NK-92 treated with Interleukin-12 subunit alpha and Interleukin-12 subunit beta, amount 100 ng/mL, for 24 hours (cell line): ENCODE measurements around the gene FGR.
A peak's percentile ranks its signal among the peaks of the same experiment; 100 is the strongest.

Experiments used
- DNase-seq: peaks from one replicate; lab custom pipeline; 2025; lab: John Stamatoyannopoulos, UW

The FGR gene

DNA sequence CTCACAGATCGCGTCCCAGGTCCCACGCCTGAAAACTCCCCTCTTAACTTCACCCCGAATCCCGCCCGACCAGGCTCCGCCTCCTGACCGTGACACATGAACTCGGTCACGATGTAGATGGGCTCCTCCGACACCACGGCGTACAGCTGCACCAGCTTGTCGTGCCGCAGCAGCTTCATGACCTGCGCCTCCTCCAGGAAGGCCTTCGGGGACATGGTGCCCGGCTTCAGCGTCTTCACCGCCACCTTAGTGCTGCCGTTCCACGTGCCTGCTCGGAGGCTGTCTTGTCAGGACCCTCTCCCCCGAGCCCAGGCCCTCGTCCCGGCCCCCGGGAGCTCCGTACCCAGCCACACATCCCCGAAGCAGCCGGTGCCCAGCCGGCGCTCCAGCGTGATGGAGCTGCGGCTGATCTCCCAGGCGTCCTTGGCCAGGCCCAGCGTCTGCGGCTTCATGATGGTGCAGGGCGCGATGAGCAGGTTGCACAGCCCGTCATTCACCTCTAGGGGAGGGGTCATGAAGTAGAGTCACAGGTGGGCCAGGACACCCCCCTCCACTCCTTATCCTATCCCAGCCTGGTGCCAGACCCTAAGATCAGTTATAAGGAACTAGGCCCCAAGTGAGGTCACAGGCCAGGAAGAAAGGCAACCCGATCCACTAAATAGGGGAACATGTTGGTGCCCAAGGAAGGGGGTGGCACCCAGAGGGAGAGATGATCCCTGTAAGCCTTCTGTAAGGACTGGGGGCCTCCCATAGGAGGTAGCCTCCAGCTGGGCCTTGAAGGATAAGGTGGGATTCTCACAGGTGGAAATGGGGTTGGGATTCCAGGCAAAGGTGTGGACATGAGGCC, 19.4 kb downstream of the FGR start:
- no peak for DNase-seq

DNA sequence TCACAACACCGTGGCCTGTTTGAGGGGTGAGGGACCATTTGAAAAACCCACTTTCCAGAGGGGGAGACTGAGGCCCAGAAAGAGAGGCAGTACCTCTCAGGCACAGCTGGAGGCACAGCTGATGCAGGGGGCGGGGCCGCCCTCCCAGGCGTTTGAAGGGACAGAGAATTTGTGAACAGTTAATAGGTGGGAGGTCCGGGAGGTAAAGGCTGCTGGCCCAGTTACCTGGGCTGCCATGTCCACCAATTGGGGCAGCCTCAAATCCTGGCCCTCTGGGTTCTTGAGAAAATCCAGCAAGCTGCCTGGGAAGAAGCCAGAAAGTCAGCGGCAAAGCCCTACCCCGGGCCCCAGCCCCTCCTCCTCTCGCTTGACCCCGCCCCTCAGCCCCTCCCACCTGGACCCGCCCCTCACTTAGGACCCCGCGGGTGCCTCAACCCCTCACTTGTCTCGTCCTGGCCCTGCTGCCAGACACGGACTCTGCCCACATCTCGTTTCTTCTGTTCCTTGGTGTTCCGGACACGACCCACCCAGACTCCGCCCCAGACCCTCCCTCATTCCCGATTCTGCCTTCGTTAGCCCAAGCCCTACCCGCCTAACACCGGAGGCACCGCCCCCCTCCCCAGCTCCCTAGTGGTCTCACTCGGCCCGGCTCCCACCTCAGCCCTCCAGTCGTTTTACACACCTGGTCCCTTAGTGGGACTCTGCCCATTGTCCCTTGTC, 20.2 kb downstream of the FGR start:
- DNase-seq = no peak

DNA sequence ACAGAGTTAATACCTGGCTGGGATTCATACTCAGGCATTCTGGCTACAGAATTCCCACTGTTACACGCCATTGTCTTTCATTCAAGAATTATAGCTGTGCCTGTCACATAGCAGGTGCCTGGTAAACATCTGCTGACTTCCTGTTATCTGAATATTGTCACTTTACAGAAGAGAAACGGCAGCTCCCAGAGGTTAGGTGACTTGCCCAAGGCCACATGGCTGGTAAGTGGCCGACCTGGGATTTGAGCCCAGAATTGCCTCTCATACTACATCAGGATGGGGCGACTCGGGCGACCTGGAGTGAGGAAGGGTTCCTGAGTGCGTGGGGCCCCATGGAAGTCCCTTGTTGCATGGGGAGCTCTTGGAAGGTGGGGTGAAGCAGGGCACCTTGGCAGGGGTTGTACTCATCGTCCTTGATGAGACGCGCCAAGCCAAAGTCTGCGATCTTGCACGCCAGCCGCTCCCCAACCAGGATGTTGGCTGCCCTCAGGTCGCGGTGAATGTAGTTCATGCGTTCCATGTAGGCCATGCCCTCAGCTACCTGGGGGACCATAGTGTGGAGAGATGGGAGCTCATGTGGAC, 20.9 kb downstream of the FGR start:
- no peak for DNase-seq

DNA sequence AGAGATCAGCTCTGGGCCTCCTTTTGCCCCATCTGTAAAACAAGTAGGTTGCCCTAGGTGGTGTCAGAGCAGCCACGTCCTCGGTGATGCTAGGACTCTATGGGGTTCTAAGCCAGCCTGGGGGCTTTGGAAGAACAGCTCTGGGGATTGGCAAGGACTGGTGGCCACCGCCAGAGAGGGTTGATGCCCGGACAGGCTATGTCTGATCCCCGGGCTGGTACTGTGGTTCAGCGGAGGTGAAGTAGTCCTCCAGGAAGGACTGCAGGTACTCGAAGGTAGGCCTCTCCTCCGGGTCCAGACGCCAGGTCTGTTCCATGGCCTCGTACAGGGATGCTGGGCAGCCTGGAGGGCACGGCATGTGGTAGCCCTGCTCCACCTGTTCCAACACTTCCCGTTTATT, 22.3 kb downstream of the FGR start:
- no peak for DNase-seq

DNA sequence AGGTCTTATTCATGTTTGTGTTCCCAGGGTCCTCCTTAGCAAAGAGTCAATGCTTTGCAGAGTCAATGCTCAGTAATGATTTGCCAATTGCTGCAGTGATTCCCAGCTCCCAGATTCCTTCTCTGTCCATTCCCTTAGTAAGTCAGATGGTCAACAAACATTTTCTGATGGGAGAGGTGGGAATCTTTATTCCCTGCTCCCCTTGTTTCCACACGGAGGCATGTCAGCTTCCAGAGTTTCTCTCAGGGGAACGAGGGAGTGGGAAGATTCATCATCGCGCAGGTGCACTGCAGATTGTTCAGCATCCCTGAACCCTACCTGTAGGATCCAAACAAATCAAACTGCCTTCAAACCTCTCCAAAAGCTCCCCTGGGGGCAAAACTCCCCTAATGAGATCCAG, 23.5 kb downstream of the FGR start:
- DNase-seq = no peak

DNA sequence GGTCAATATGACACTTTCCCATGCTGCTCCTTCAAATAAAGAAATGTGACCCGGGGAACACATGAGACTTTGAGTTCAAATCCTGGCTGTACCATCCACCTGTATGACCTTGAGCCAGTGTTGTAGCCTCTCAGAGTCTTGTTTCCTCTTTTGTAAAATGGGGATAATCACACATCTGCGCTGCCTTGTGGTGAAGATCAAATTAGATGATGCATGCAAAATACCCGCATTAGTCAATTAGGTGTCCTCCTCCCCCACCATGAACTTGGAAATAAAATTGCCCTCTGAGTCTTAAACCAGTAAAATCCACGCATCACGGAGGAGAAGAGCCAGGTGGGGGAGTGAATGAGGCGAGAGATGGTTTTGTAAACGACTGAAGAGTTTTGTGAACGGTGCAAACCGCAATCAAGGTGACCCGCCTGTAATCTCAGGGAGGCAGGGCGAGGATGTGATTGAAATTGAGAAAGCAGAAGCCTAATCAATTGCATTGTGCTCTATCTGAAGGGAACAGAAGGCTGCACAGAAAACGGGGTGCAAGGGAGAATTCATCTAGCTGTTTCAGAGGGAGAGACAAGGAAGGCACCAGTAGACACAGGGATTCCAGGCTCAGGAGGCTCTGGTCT, 25.3 kb downstream of the FGR start:
- DNase-seq = no peak

DNA sequence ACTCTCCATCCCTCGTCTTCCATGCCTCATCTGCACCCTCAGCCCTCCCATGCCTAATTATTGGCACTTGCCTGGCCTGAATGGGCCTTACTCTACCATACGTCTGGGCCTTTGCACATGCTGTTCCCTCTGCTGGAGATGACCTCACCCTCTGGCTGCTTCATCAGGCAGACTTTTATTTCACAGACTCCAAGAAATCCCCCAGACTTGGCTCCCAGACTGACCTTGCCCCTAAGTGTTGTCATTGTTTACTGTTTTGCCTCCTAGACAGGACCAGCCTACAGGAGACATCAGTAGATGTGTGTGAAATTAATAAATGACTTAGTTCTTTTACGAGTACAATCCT, 25.8 kb downstream of the FGR start:
- DNase-seq = peak; percentile 28

DNA sequence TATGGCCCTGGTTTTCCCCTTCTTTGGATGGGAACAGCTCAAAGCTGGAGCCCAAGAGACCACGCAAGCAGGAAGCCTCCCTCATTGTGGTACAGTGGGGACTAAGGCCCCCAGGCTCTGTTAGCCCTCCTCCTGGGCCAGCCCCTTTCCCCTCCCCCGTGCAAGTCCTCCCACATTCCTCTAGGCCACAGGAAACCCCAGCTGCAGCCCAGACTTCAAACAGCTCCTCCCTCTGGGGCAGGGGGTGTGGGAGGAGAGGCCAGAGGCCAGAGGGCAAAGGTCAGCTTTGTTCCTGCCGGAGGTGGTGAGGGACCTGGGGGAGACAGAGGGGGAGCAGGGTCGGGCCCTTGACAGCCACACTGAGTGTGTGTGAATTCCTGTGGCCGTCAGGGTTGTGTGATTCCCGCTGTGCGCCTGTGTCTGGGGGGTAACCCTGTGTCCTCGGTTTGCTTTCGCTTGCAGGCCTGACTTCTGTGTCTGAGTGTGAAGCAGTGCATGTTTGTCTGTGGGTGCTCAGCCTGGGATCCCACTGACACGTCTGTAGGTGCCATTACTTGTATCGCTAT, 27.7 kb downstream of the FGR start:
- DNase-seq = no peak

DNA sequence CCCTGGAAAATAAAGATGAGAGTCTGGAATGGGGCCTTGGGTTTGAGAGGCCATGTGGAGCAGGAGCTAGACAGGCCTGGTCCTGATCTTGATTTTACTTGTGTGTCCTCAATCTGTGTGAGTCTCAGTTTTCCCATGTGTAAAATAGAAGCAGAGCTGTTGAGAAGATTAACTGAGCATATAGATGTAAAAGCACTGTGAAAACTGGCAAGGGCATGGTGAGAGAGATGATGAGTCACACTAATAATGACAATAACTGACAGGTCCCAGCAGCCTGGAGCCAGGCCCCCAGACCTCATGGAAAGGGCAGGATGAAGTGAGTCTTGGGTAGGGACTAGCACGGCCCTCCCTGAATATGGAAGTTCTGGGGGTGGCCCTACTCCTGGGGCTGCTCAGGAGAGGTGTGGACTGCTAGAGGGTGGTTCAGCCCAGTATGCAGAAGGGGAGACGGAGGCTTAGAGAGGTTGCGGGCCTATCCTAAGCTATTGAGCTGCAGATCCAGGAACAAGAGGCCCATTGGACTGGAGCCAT, 28.2 kb downstream of the FGR start:
- DNase-seq = no peak

DNA sequence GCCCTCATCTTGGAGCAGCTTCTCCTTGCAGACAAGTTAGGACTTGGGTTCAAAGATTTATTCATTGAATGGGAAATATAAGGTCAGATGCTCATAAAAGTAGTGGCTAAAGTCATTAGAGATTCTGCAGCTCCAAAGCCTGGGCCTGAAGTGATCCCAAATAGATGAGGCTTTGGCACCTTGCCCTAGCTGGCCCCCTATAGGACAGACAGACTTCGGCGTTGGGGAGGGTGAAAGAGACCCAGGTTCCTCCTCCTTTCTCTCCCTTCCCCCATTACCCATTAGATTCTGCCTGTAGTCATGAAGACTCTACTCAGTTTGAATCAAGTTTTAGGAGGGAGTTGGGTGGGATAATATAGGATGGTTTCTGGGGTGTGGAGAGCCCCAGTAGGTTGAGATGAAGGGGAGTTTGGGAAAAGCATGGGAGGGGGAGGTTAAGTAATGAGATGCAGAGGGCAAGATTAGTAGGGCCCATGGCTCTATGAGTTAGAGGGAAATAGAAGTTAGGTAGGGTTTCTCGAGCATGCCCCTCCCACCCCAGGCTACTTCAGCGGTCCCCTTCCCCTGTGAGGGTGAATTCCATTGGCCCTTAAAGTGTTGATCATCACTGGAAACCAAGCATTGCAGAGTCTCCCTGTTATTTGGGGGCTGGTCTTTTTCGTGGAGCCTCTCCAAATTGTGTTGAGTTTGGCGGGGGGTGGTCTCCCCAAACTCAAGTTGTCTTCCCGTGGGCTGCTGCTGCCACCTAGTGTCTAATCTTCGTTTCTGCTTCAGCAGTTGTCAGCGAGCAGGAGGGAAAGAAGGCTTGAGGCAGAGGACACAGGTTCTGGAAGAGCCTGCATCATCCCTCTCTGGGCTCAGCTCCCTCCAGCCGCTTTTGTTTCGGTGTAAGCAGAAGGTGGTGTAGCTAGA, 28.9 kb downstream of the FGR start:
- peak; percentile 21 for DNase-seq

DNA sequence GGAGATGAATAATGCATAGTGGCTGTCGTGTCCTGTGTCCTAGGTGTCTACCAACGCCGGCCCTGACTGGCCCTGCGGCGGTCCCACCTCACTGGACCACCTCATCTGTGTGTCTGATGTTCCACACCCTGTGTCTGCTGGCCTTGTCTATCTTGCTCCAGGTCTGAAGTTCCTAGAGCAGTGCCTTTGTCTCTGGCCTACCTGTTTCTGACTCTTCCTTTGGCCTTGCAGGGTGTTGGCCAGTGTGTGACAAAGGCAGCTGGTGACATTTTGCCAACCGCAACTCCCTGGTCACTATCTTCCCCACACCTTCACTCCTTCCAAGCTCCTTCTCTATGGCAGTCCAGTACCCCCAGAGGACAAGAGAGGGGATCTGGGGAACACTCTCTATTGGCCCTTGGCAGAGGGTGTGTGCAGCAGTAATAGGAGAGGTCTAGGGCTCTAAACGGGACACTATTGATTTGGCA, 29.7 kb downstream of the FGR start:
- no peak for DNase-seq

DNA sequence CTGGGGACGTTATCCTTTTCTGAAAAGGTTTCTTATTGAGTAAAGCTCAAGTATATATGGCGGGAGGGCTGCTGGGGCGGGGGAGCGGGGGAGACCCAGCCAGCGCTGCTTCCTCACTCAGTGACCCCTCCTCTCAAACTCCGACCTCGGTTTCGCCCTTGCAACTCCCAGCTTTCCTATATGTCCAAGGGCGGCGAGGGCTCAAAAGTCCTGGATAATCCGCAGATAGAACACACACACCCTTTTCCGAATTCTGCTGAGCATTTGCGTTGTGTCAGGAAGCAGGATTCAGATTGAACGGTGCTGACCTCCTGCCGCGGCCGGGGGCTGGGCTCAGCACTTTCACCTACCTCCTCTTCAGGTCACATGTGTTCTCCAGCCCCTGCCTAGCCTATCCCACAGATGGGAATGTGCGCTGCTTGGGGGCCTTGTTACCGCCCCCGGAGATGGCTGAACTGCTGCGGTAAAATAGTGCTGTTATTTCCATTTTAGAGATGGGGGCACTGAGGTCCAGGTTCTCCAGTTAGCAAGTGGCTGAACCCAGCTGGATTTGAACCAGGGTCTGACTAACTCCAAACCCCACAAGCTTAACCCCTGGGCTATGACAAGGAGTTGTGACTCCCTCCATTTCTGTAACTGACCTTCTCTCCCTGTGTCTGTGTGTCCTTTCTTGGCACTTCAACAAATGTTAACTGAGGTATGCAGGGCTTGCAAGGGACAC, 30.2 kb downstream of the FGR start:
- no peak for DNase-seq

DNA sequence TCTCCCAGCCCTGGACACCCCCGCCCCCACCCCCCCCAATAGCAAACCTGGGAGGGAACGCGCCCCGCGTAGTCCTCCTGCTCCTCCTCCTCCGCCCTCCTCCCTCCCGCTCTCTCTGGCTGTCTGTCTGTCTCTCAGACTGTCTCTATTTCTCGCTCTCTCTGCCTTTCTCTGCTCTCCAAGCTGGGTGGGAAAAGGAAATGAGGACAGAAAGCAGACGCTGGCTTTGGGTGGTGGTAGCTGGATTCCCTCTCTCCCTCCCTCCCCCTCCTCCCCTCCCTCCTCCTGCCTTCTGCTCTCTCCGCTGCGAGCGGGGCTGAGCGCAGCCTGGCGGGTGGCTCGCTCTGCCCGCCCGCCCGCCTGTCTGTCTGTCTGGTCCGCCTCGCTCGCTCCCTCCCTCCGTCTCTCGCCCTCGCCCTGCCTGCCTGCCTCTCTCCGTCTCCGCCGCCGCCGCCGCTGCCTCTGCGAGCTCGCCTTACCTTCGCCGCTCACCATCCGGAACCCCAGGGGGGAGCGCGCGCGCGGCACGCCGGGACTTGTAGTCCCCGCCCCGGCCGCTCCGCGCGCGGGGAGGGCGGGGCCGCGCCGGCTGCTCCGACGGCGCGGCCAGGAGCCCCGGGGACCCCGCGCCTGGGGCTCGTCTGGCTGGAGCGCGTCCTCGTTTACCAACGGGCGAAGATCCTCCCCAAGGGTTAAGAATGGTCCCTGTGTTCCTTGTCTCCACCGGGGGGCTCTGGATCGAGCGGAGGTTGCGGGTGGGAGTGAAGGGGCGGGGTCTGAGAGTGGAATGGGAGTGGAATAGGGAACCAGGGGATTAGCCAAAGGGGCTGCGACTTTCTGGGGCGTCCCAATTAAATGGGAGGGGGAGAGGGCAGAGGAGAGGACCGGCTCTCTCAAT, 31.1 kb downstream of the FGR start, which contains the start of gene AHDC1:
AHDC1 (minus strand) TSS at position 464 of the 898 bp plus-strand sequence. CDS start 52,029 bp downstream, outside the sequence.
- peak; percentile 78 for DNase-seq

DNA sequence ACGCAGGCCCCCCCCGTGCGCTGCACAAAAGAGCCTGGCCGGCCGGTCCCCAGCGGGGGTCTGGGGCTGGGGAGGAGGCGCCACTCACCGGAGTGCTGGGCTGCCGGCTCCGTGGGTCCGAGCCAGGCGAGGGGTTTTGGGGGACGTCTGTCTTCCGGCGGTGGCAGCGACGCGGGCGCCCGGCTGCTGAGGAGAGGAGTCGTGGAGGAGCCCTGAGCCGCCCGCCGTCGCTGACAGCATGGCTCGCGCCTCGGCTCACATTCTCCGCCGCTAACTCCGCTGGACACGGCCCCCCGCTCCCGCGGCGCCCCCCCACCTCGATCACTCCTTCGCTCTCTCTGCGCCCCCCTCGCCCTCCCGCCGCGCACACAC, 31.7 kb downstream of the FGR start:
- DNase-seq = no peak

DNA sequence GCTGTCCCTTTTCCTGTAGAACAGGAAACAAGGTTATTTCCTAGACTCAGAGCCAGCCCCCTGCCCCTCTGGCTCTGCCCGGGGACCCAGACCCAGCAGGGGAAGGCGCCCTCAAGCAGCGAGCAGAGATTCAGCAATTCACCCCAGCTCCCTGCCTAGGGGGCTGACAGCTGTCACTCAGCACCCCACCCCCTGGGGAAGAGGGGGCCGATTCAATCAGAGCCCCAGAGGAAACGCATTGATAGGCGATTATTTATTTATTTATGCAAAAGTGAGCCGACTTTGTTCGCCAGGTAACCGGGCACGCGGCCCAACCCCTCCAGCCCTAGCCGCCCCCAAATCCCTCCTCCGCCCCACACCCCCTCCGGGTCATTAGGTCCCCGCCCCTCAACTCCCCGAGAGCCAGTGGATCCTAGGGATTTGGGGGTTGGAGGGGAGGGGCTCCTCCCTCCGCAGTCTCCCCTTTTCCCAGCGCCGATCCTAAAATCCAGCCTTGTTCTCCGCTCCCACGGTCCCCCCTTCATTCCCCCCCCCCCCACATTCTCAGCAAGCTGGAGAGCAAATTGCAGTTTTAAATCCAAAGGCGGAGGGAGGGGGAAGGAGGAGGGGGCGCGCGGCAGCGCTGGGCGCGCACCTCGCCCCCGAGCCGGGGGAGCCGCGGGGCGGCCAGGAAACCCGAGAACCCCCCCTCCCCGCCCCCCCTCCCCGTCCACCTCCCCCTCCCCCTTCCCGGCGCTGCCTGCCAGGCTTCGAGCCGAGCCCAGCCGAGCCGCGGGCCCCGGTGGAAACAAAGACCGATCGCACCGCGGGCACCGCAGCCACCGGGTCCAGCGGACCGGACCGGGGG, 32.3 kb downstream of the FGR start:
- no peak for DNase-seq

DNA sequence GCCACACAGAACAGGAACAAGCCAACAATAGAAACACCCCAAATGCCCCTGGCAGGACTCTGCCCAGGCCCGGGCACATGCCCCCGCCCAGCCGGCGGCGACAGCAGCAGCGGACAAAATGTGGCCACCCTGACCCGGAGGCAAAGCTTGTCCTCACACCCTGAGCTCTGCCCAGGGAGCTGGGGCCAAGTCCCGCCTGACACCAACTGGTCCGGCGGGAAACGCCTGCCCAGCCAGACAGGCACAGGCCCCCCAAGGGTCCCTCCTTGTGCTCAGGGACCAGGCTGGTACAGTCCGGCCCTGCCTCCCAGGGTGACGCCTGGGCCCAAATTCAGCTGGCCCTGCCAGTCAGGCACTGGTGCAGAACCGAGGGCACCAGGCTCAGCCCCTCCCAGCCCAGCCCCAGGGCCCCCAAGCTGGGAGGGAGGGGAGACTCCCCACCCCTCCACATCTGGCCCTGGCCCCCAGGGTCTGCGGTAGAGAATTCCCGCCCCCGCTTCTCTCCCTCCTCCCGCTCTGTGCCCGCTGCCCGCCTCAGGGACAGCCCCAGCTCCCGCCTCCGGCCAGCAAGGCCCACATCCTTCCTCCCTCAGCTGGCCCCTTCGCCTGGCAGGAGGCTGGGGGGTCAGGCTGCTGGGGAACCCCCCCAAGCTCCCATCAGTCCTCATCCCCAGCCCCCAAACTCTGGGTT, 33.1 kb downstream of the FGR start:
- no peak for DNase-seq

DNA sequence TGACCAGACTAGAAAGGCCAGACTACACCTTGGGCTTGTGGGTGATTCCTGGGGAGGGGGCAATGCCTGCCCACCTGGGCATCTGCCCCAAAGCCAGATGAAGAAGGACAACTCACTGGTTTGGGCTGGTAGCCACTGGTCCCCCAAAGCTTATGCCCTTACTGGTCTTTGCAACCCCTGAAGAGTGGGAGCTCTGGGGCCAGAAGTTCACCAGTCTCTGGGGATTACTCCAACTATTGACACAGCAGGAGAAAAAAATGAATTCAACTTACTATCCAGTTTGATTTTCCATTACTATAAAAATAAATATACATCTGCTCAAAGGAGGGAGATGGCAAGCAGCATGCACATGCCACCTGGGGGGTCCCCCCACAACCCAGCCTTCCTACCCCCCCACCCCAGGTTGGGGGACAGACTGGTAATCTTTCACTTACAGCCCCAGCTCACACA, 33.6 kb downstream of the FGR start:
- no peak for DNase-seq
